ENCODE results near the gene IGSF9B. TPM values are rescaled to one million over a fixed set of nuclear protein-coding genes. Genes with fewer than 3 reads are reported as not detected.

IGSF9B gene
- total RNA-seq, 2 experiments from 2014 or later = 124 to 136 TPM

GRCh38 chr11:133930053-133930766, 26.6 kb downstream of the IGSF9B start:
- peaks cover 31% of the 10 kb centered on the region for H3K4me1 Mint-ChIP-seq (ENCODE audit: low read depth)
- CTCF ChIA-PET = no interaction called here
- H3K27ac Mint-ChIP-seq = peak overlapping the region; percentile 90
- H3K27me3 Mint-ChIP-seq = no peaks in the 10 kb centered on the region
- POLR2A ChIA-PET = interaction anchor here (0.5 to 1.8 kb wide), 2 partner anchors 11 to 17 kb away, joined by 3 to 4 read pairs; no protein-coding TSS in a partner anchor
- no peak overlapping the region for H3K4me3 Mint-ChIP-seq
- TF ChIP-seq, protein P1, sequence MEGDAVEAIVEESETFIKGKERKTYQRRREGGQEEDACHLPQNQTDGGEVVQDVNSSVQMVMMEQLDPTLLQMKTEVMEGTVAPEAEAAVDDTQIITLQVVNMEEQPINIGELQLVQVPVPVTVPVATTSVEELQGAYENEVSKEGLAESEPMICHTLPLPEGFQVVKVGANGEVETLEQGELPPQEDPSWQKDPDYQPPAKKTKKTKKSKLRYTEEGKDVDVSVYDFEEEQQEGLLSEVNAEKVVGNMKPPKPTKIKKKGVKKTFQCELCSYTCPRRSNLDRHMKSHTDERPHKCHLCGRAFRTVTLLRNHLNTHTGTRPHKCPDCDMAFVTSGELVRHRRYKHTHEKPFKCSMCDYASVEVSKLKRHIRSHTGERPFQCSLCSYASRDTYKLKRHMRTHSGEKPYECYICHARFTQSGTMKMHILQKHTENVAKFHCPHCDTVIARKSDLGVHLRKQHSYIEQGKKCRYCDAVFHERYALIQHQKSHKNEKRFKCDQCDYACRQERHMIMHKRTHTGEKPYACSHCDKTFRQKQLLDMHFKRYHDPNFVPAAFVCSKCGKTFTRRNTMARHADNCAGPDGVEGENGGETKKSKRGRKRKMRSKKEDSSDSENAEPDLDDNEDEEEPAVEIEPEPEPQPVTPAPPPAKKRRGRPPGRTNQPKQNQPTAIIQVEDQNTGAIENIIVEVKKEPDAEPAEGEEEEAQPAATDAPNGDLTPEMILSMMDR (IDR thresholded peaks at IDR 0.05) = no peak
- peaks cover 50% of the 10 kb centered on the region for H3K36me3 Mint-ChIP-seq (ENCODE audit: low read depth)
- intact Hi-C loops (cut with micrococcal nuclease) = no loop called here
- no peak for ATAC-seq
- no peak for DNase-seq
- H3K9me3 Mint-ChIP-seq = no peaks in the 10 kb centered on the region

- Mint-ChIP-seq H3K27ac (peak overlapping the region; percentile 90), H3K27me3 (no peaks in the 10 kb centered on the region), H3K4me1 (ENCODE audit: low read depth) (peaks cover 33% of the 10 kb centered on the region), H3K4me3 (peak overlapping the region; percentile 15), H3K36me3 (ENCODE audit: low read depth) (peaks cover 46% of the 10 kb centered on the region), H3K9me3 (no peaks in the 10 kb centered on the region)
- TF ChIP-seq, protein P1 (IDR thresholded peaks at IDR 0.05) = no peak
- ChIA-PET POLR2A (no interaction called here), CTCF (no interaction called here)
- intact Hi-C loops (cut with micrococcal nuclease) = loop anchor here (1.0 to 5.0 kb wide), 3 partner anchors 16 to 108 kb away; no protein-coding TSS in a partner anchor
- DNase-seq = no peak
- ATAC-seq = no peak
These were observed 27.2 kb downstream of the IGSF9B start for GRCh38 chr11:133929401-133930052.

DNA sequence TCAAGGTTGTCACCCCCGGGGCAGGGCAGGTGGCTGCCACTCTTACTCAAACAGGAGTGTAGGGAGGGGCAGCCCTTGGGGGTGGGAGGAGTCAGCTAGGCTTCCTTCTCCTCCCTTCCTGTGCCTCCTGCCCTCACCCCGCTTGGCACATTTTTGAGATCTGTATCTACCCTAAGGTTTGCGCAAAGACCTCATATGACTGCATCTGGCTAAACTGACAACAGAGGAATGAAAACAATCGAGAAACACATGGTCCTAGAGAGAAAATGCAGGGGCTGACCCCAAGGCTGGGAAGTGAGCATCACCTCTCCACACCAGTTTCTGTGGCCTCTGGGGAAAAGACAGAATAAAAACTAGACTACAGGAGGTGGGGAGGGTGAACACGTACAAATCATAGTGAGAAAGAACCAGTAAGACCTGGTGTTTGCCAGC, 28.1 kb downstream of the IGSF9B start:
- ChIA-PET POLR2A (interaction anchor here (0.9 to 2.3 kb wide), 7 partner anchors 15 to 214 kb away, joined by 3 to 19 read pairs (median 4); no protein-coding TSS in a partner anchor), CTCF (interaction anchor here (0.9 to 2.7 kb wide), 22 partner anchors 14 to 296 kb away, joined by 3 to 30 read pairs (median 4); partner anchors contain the start of genes IGSF9B, NCAPD3 and VPS26B)
- ATAC-seq (peak; percentile 85), DNase-seq (peak; percentile 89)
- TF ChIP-seq, protein P1 (IDR thresholded peaks at IDR 0.05) = no peak
- H3K9me3 Mint-ChIP-seq = no peaks in the 10 kb centered on the region
- peak overlapping the region; percentile 90 for H3K27ac Mint-ChIP-seq
- intact Hi-C loops (cut with micrococcal nuclease) = loop anchor here (1.0 to 5.0 kb wide), 3 partner anchors 17 to 109 kb away; no protein-coding TSS in a partner anchor
- H3K4me3 Mint-ChIP-seq = peak overlapping the region; percentile 37
- peaks cover 51% of the 10 kb centered on the region for H3K36me3 Mint-ChIP-seq (ENCODE audit: low read depth)
- H3K27me3 Mint-ChIP-seq = no peaks in the 10 kb centered on the region
- peaks cover 38% of the 10 kb centered on the region for H3K4me1 Mint-ChIP-seq (ENCODE audit: low read depth)

DNA sequence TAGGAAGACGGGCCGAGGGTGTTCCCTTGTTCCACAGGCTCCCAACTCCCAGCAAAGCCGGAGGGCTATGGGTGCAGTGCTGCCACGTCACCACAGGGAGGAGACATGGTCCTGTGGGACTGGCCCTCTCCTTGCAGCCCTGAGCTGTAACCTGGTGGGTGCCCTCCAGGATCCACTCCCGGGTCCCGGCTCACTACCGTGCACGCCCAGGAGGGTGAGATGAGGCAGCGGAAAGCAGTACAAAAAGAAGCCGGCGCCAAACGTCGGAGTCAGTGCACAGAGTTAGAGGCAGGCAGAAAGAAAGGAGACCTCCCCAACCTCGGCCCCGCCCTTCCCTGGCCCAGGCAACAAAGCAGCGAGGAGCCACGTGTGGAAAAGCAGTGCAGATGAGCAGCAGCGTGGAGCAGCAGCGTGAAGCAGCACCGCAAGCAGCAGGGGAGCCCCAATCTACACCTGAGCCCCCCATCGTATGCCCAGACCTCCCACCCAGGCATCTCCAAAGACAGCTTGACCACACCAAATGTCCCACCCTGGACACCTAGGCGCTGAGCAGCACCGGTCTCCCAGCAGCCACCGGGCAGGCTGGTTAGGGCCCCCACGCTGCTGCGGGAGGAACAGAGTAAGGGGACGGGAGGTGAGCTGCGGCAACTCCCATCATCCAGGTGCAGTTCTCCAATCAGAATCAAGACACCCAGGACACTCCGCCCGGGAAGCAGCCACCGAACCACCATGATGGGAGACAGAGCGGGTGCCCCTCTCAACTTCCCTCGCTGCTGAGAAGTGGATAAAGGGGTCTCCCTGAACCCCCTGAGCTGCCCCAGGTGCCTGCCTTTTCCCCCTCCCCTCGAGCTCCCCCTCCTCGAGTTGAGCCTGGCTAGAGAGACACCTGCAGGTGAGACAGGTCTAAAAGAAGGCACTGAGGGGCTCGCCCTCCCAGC, 28.8 kb downstream of the IGSF9B start:
- Mint-ChIP-seq H3K4me3 (peak overlapping the region; percentile 62), H3K36me3 (ENCODE audit: low read depth) (peaks cover 55% of the 10 kb centered on the region), H3K4me1 (ENCODE audit: low read depth) (peaks cover 38% of the 10 kb centered on the region), H3K27ac (peak overlapping the region; percentile 90), H3K27me3 (no peaks in the 10 kb centered on the region), H3K9me3 (no peaks in the 10 kb centered on the region)
- TF ChIP-seq, protein P1 (IDR thresholded peaks at IDR 0.05) = peak; percentile 80
- ATAC-seq = peak; percentile 44
- intact Hi-C loops (cut with micrococcal nuclease) = loop anchor here (5.0 kb wide), 2 partner anchors 39 to 109 kb away; no protein-coding TSS in a partner anchor
- ChIA-PET CTCF (interaction anchor here (0.6 to 2.7 kb wide), 39 partner anchors 9 to 297 kb away, joined by 3 to 30 read pairs (median 4); partner anchors contain the start of genes IGSF9B, NCAPD3 and VPS26B), POLR2A (interaction anchor here (0.7 to 2.3 kb wide), 11 partner anchors 16 to 215 kb away, joined by 3 to 19 read pairs (median 4); no protein-coding TSS in a partner anchor)
- peak; percentile 70 for DNase-seq
